Fibroblast of lung (primary cell): ENCODE results near the gene DLX2. TPM values are rescaled to one million over a fixed set of nuclear protein-coding genes. Genes with fewer than 3 reads are reported as not detected.
"Not testable (repeated sequence)": the region's sequence is repeated elsewhere in the genome, so short reads cannot be mapped to it uniquely, and the experiment has no call there.

ENCODE experiments used
- DNase-seq, 2 donors: peaks; one replicate each; pipeline versions ENCODE4 v3.0.0 to v3.0.0-alpha.2; 2010; ENCODE audit warnings: low read depth in 2 of 2
- H2AFZ ChIP-seq: 2 replicates; pipeline ENCODE4 v1.5.1; 2012; ENCODE audit warnings: low read length, control low read depth, inconsistent platforms
- H3K27ac ChIP-seq: 2 replicates; pipeline ENCODE4 v1.5.1; 2011; ENCODE audit warnings: low read length, control low read depth; ENCODE audit not compliant: insufficient read depth
- H3K27me3 ChIP-seq: 2 replicates; pipeline ENCODE4 v1.5.1; 2011; ENCODE audit warnings: mild to moderate bottlenecking, low read length; ENCODE audit not compliant: control insufficient read depth, insufficient read depth
- H3K36me3 ChIP-seq: 2 replicates; pipeline ENCODE4 v1.5.1; 2011; ENCODE audit warnings: low read length; ENCODE audit not compliant: control insufficient read depth, insufficient read depth
- H3K4me1 ChIP-seq: 2 replicates; pipeline ENCODE4 v1.5.1; 2011; ENCODE audit warnings: low read length; ENCODE audit not compliant: control insufficient read depth, insufficient read depth; ENCODE audit errors: extremely low read depth
- H3K4me2 ChIP-seq: 2 replicates; pipeline ENCODE4 v1.5.1; 2011; ENCODE audit warnings: low read length, control low read depth; ENCODE audit not compliant: insufficient read depth; ENCODE audit errors: extremely low read depth
- H3K4me3 ChIP-seq, 4 experiments: fragments of 200-600 bp in 1 of 4; sonication (generic) in 1 of 4; replicated peaks in 1 of 4; 2 replicates each; pipeline ENCODE4 v1.5.1; 2011 to 2016; ENCODE audit warnings: low read length in 4 of 4, low read depth in 3 of 4, mild to moderate bottlenecking in 3 of 4, control low read depth in 2 of 4, inconsistent platforms in 1 of 4, mixed read lengths in 1 of 4; ENCODE audit not compliant: insufficient read depth in 1 of 4; ENCODE audit errors: control extremely low read depth in 1 of 4
- H3K79me2 ChIP-seq: 2 replicates; pipeline ENCODE4 v1.5.1; 2012; ENCODE audit warnings: mild to moderate bottlenecking, low read length, inconsistent platforms; ENCODE audit not compliant: control insufficient read depth, insufficient read depth
- H3K9ac ChIP-seq: 2 replicates; pipeline ENCODE4 v1.5.1; 2011; ENCODE audit warnings: mild to moderate bottlenecking, low read length, control low read depth; ENCODE audit not compliant: insufficient read depth
- H3K9me3 ChIP-seq: 2 replicates; pipeline ENCODE4 v1.5.1; 2012; ENCODE audit warnings: low read depth, low read length; ENCODE audit not compliant: control insufficient read depth, insufficient read depth
- H4K20me1 ChIP-seq: 2 replicates; pipeline ENCODE4 v1.5.1; 2011; ENCODE audit warnings: low read length; ENCODE audit not compliant: control insufficient read depth, insufficient read depth; ENCODE audit errors: extremely low read depth
- EZH2 ChIP-seq: IDR thresholded peaks from 2 replicates; pipeline ENCODE4 v1.5.1; 2012; ENCODE audit warnings: low read length, control low read depth, mild to moderate bottlenecking; ENCODE audit errors: missing control alignments
- polyA plus RNA-seq, 2 donors: library from polyadenylated mRNA; depleted of rRNA in 1 of 2; stranded (reverse) in 1 of 2; unstranded in 1 of 2; fragments of >200 nt; gene quantifications; 2 replicates each; pipeline ENCODE4 v1.2.1, GENCODE V29; 2011 to 2012; ENCODE audit warnings: missing spikeins in 1 of 2
- total RNA-seq: library from RNA; depleted of rRNA; stranded (reverse); fragments of >200 nt; gene quantifications from 2 replicates; pipeline ENCODE4 v1.2.1, GENCODE V29; 2014
- TF ChIP-seq, protein P1 (sequence below), 2 donors: IDR thresholded peaks in 1 of 2; conservative IDR thresholded peaks in 1 of 2; 1 replicate in 1 of 2; 2 replicates in 1 of 2; pipeline ENCODE4 v1.5.1; 2011 to 2012; ENCODE audit warnings: low read length in 2 of 2, control low read depth in 1 of 2, inconsistent platforms in 1 of 2, low read depth in 1 of 2, mild to moderate bottlenecking in 1 of 2

Gene DLX2
- total and polyA plus RNA-seq, 2 donors (not counting 1 experiment from before 2014, with no cell fraction given): not detected

DNA sequence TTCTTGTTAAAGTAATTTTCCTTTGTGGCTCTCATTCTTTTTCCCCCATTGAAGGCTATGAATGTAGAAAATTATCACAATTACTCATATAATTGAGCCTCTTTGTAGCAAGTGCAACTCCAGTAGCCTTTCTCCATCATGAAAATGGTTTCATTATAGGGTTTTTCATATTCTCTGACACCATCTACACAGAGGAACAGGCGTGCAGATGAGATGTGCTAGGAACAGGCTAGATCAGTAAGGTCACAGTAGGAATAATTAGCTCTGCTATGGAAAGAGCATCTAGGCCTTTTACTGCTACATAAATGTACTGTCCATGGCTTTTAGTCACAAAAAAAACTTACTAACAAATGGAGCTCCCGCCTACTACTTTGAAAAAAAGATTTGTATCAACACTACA is 30.0 kb downstream of the DLX2 start:
- H3K36me3 ChIP-seq: no peaks in the 10 kb centered on the region
- no peak for TF ChIP-seq EZH2
- TF ChIP-seq, protein P1, sequence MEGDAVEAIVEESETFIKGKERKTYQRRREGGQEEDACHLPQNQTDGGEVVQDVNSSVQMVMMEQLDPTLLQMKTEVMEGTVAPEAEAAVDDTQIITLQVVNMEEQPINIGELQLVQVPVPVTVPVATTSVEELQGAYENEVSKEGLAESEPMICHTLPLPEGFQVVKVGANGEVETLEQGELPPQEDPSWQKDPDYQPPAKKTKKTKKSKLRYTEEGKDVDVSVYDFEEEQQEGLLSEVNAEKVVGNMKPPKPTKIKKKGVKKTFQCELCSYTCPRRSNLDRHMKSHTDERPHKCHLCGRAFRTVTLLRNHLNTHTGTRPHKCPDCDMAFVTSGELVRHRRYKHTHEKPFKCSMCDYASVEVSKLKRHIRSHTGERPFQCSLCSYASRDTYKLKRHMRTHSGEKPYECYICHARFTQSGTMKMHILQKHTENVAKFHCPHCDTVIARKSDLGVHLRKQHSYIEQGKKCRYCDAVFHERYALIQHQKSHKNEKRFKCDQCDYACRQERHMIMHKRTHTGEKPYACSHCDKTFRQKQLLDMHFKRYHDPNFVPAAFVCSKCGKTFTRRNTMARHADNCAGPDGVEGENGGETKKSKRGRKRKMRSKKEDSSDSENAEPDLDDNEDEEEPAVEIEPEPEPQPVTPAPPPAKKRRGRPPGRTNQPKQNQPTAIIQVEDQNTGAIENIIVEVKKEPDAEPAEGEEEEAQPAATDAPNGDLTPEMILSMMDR (conservative IDR thresholded peaks at IDR 0.05 in 1 of 2, IDR thresholded peaks at IDR 0.05 in 1 of 2; ENCODE audit: low read depth in 1 of 2, low read length in 2 of 2): no peak
- H3K27ac ChIP-seq: no peak overlapping the region
- H3K4me3 ChIP-seq: no peak overlapping the region
- H2AFZ ChIP-seq: no peak overlapping the region
- no peaks in the 10 kb centered on the region for H3K9me3 ChIP-seq
- H3K27me3 ChIP-seq: no peaks in the 10 kb centered on the region
- no peaks in the 10 kb centered on the region for H4K20me1 ChIP-seq
- no peaks in the 10 kb centered on the region for H3K79me2 ChIP-seq
- no peak for DNase-seq
- H3K4me2 ChIP-seq: no peak overlapping the region
- H3K4me1 ChIP-seq: no peaks in the 10 kb centered on the region
- H3K9ac ChIP-seq: no peak overlapping the region

DNA sequence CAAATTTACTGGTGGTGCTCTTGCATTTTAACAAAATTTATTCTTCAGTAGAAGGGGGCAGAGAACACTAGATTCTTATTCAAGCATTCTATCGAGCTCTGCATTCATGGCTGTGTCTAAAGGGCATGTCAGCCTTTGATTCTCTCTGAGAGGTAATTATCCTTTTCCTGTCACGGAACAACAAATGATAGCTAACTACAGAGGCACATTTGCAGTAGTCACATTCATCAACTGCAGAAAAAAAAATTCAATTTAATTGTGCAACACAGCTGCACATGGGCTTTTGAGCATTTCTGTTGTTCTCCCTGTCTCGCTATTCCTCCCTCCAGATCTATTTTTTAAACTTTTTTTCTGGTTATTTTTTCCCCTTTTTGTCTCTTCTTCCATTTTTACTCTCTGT is 30.4 kb downstream of the DLX2 start:
- TF ChIP-seq, protein P1 (conservative IDR thresholded peaks at IDR 0.05 in 1 of 2, IDR thresholded peaks at IDR 0.05 in 1 of 2; ENCODE audit: low read depth in 1 of 2, low read length in 2 of 2): no peak
- no peak for TF ChIP-seq EZH2
- Histone ChIP-seq H3K9ac (no peak overlapping the region), H3K4me2 (no peak overlapping the region), H3K79me2 (no peaks in the 10 kb centered on the region), H3K36me3 (no peaks in the 10 kb centered on the region), H3K27me3 (no peaks in the 10 kb centered on the region), H2AFZ (no peak overlapping the region), H4K20me1 (no peaks in the 10 kb centered on the region), H3K4me3 (no peak overlapping the region), H3K27ac (no peak overlapping the region), H3K9me3 (no peaks in the 10 kb centered on the region), H3K4me1 (no peaks in the 10 kb centered on the region)
- no peak for DNase-seq

DNA sequence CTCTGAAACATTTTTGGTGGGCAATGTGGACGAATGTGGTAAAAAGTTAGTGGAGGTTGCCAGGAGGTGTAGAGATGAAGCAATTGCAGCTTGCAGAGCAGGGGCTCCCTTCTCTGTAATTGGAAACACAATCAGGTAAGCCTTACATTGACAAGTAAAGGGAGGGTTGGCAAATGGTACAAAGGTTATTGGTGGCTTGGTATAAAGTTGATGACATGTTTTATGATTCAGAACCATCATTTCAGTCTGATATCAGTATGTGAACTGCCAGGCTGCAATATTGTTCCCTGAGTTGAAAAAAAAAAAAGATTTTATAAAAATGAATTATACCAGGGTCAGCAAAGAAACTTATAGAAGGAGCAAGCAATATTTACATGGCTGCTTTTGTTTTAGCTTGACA is 31.8 kb downstream of the DLX2 start:
- Histone ChIP-seq H3K79me2 (no peaks in the 10 kb centered on the region), H3K4me1 (no peaks in the 10 kb centered on the region), H3K9me3 (no peaks in the 10 kb centered on the region), H3K4me2 (no peak overlapping the region), H3K27ac (no peak overlapping the region), H3K4me3 (no peak overlapping the region), H4K20me1 (no peaks in the 10 kb centered on the region), H3K27me3 (no peaks in the 10 kb centered on the region), H3K9ac (no peak overlapping the region), H3K36me3 (no peaks in the 10 kb centered on the region), H2AFZ (no peak overlapping the region)
- no peak for DNase-seq
- TF ChIP-seq EZH2: no peak
- TF ChIP-seq, protein P1 (conservative IDR thresholded peaks at IDR 0.05 in 1 of 2, IDR thresholded peaks at IDR 0.05 in 1 of 2; ENCODE audit: low read depth in 1 of 2, low read length in 2 of 2): no peak

DNA sequence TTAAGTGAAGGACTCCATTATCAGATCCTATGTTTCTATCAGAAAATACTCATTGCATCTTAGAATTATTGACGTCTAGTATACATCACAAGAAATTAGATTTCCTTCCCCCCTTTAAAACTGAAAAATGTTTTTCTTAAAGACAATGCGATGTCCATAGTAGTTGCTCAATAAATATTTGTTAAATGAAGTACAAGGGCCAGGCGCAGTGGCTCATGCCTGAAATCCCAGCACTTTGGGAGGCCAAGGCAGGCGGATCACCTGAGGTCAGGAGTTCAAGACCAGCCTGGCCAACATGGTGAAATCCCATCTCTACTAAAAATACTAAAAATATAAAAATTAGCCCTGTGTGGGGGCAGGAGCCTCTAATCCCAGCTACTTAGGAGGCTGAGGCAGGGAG is 34.8 kb downstream of the DLX2 start:
- not testable (repeated sequence) for H3K4me2 ChIP-seq, H3K4me3 ChIP-seq, H4K20me1 ChIP-seq, H3K4me1 ChIP-seq, H2AFZ ChIP-seq, H3K36me3 ChIP-seq, H3K9ac ChIP-seq, H3K9me3 ChIP-seq, DNase-seq, H3K79me2 ChIP-seq, H3K27ac ChIP-seq, H3K27me3 ChIP-seq
